ENCODE data around the gene HMGXB4.

HMGXB4 gene

GRCh38 chr22:35327690-35328471 is 70.6 kb downstream of the HMGXB4 start:
- no peak for DNase-seq

DNA sequence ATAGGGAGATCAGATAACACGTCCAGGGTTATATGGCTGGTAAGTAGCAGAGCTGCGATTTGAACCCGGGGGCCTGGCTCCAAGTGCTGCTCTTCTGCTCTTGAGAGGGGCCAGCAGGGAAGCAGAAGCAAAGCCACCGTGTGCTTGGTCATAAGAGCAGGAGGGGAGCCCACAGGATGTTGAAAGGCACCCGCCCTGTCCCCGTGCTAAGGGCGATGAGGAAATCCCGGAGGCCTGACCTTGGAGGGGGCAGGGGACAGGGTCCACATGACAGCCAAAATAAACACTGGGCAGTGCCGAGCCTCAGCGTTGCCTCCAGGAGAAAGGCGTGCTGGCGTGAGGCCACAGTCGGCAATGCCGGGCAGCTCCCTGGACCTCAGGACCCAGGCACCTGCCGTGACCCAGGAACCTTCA is 71.2 kb downstream of the HMGXB4 start:
- no peak for DNase-seq

GRCh38 chr22:35329114-35329847 is 72.0 kb downstream of the HMGXB4 start:
- DNase-seq: no peak

GRCh38 chr22:35330258-35330861 is 73.1 kb downstream of the HMGXB4 start:
- DNase-seq: peak; percentile 83

DNA sequence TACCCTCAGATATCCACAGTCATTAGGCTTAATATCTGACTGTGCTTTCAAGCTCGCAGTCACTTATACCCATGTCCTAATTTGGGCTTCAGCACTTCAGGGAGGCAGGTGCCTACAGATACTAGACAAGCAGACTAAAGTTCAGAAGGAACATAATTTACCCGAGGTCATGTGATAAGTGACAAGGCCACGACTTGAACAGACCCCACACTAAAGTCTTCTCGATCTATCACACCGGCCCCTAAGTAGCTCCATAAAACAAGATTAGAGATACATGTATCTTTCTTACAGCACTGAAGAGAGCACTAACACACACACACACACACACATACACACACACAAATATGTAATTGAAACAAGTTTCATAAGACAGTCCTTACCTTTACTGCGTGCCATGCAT is 75.0 kb downstream of the HMGXB4 start:
- DNase-seq: no peak

DNA sequence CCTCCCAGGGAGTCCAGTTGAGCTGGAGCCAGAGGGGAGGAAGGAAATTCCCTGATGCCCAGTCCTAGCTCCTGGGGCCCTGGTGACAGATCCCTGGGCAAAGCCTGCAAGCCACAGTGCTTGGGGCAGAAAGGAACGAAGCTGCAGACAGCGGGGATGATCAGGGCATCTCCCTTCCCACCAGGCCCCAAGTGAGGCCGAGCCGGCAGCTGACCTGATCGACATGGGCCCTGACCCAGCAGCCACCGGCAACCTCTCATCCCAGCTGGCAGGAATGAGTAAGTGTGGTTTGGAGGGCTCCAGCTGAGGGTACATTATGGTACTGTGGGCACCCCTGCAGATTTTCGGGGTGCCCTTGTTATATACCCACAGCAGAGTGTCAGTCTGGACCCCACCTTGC is 75.9 kb downstream of the HMGXB4 start:
- no peak for DNase-seq

DNA sequence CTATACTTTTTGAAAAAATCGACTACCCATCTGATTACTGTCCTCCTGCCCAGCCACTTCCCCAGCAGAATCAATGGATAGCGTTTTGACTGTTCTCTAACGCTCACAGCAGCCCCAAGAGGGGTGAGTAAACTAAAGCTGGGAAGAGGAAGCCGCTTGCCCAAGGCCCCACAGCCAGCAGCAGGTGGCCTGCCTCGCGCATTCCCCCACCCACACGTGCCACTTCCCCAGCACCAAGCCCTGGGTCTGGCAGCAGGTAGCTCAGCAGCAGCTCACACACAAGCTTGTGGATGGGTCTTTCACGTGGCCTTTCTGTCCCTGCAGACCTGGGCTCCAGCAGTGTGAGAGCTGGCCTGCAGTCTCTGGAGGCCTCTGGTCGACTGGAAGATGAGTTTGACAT is 76.7 kb downstream of the HMGXB4 start:
- DNase-seq: peak; percentile 54

DNA sequence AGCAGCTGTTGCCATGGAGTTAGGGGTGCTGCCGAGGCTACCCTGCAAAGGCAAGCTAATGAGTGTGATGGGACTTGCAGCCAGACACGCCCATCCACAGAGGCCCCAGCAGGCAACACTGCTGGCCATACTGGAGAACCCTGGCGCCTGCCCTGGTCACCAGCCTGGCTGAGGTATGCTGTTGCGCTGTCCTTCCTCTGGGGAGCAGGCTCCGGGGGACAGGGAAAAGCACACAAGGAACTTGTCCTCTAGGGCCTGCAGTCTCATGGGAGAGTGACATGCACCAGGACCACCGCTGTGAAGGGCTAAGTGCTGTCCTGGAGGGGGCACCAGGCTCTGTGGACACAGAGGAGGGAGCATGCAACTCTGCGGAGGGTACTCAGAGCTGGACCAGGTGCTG is 78.2 kb downstream of the HMGXB4 start:
- no peak for DNase-seq

- DNase-seq: no peak
Observed at GRCh38 chr22:35335936-35336781, 78.9 kb downstream of the HMGXB4 start.

GRCh38 chr22:35337932-35338331 is 80.6 kb downstream of the HMGXB4 start:
- no peak for DNase-seq

GRCh38 chr22:35341090-35341874 is 84.0 kb downstream of the HMGXB4 start:
- no peak for DNase-seq

GRCh38 chr22:35342390-35342789 is 85.1 kb downstream of the HMGXB4 start:
- no peak for DNase-seq

DNA sequence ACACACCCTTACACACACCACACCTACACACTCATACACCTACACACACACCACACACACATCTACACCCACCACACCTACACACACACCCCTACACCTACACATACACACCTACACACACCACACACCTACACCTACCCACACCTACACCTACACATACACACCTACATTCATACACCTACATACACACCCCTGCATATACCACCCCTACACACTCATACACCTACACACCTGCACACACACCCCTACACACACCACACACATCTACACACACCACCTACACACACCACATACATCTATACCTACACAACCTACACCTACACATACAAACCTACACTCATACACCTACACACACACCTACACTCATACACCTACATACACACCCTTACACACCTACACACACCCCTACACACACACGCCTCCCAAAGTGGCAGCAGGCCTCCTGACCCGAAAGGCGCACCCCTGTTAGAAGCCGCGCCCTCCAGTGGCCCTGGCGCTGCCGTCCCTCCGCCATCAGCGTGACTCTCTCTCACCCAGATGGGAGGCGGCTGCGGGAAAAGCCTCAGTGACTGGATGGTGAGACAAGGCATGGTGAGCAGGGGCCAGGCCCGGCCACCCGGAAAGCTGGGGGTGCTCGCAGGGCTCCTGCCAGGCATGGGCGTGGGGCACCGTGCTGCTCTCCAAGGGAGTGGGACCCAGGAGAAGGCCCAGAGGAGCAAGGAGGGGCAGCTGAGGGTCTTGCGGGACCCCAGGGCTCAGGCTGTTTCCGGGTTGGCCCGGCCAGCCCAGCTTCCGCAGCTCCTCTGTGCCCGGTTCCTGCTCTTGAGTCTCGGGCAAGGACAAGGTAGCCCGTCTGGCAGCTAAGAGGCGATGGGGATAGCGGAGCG is 86.6 kb downstream of the HMGXB4 start:
- no peak for DNase-seq

GRCh38 chr22:35344956-35345690 is 87.8 kb downstream of the HMGXB4 start:
- DNase-seq: no peak
